Keratinocyte (primary cell): ENCODE measurements around the gene EFCAB13. TPM values are rescaled to one million over a fixed set of nuclear protein-coding genes. Genes with fewer than 3 reads are reported as not detected.
"Not testable (repeated sequence)": the region's sequence is repeated elsewhere in the genome, so short reads cannot be mapped to it uniquely, and the experiment has no call there.

Experiments used
- DNase-seq: peaks from one replicate; pipeline ENCODE4 v3.0.0-alpha.2; 2011; ENCODE audit warnings: low read depth, missing footprints, low spot score
- FAIRE-seq: peaks from 2 replicates; lab custom pipeline; 2011; peaks lifted over from hg19 to GRCh38; lab: Jason Lieb, UNC
- H2AFZ ChIP-seq: 2 replicates; pipeline ENCODE4 v1.6.0; 2012; ENCODE audit warnings: low read length, control low read depth, inconsistent platforms; ENCODE audit not compliant: control insufficient read depth
- H3K27ac ChIP-seq: 2 replicates; pipeline ENCODE4 v1.5.1; 2011; ENCODE audit warnings: low read length; ENCODE audit not compliant: control insufficient read depth, insufficient read depth
- H3K27me3 ChIP-seq: 3 replicates; pipeline ENCODE4 v1.6.0; 2011; ENCODE audit warnings: low read length; ENCODE audit not compliant: control insufficient read depth, insufficient read depth; ENCODE audit errors: extremely low read depth
- H3K36me3 ChIP-seq, 2 experiments: 2 replicates in 1 of 2; 3 replicates in 1 of 2; pipeline ENCODE4 v1.5.1; 2011; ENCODE audit warnings: low read length in 2 of 2, mild to moderate bottlenecking in 1 of 2; ENCODE audit not compliant: control insufficient read depth in 2 of 2, insufficient read depth in 2 of 2; ENCODE audit errors: extremely low read depth in 1 of 2
- H3K4me1 ChIP-seq: 3 replicates; pipeline ENCODE4 v1.5.1; 2011; ENCODE audit warnings: low read length; ENCODE audit not compliant: control insufficient read depth, insufficient read depth; ENCODE audit errors: extremely low read depth
- H3K4me2 ChIP-seq: 3 replicates; pipeline ENCODE4 v1.6.0; 2011; ENCODE audit warnings: low read depth, low read length; ENCODE audit not compliant: control insufficient read depth, insufficient read depth; ENCODE audit errors: extremely low read depth
- H3K4me3 ChIP-seq, 3 experiments: fragments of 200-600 bp in 1 of 3; sonication (generic) in 1 of 3; 2 replicates in 2 of 3; 3 replicates in 1 of 3; pipeline ENCODE4 v1.5.1; 2011 to 2016; ENCODE audit warnings: low read length in 3 of 3, mild to moderate bottlenecking in 3 of 3, control low read depth in 2 of 3, inconsistent platforms in 1 of 3, low read depth in 1 of 3, mixed read lengths in 1 of 3, mixed run types in 1 of 3, moderate library complexity in 1 of 3; ENCODE audit not compliant: control insufficient read depth in 2 of 3, insufficient read depth in 2 of 3; ENCODE audit errors: extremely low read depth in 1 of 3
- H3K79me2 ChIP-seq: 2 replicates; pipeline ENCODE4 v1.6.0; 2012; ENCODE audit warnings: low read length; ENCODE audit not compliant: control insufficient read depth, insufficient read depth
- H3K9ac ChIP-seq: 3 replicates; pipeline ENCODE4 v1.6.0; 2011; ENCODE audit warnings: low read length; ENCODE audit not compliant: control insufficient read depth, insufficient read depth; ENCODE audit errors: extremely low read depth
- H3K9me1 ChIP-seq: 3 replicates; pipeline ENCODE4 v1.6.0; 2011; ENCODE audit warnings: low read length; ENCODE audit not compliant: control insufficient read depth, insufficient read depth; ENCODE audit errors: extremely low read depth
- H3K9me3 ChIP-seq: 2 replicates; pipeline ENCODE4 v1.5.1; 2012; ENCODE audit warnings: low read depth, low read length; ENCODE audit not compliant: control insufficient read depth
- H4K20me1 ChIP-seq: 3 replicates; pipeline ENCODE4 v1.6.0; 2011; ENCODE audit warnings: low read length; ENCODE audit not compliant: control insufficient read depth, insufficient read depth; ENCODE audit errors: extremely low read depth
- EZH2 ChIP-seq: IDR thresholded peaks from one replicate; pipeline ENCODE4 v1.6.1; 2012; ENCODE audit warnings: inconsistent platforms, mild to moderate bottlenecking, low read length, moderate library complexity
- dilution Hi-C: fragments of 300-500 bp; cut with MboI; formaldehyde crosslinking; loops from one replicate; pipeline ENCODE4 v1.7.0; 2020; ENCODE audit warnings: low sequenced_read_pairs; ENCODE audit not compliant: extremely low pct_ligation_motif_present
- polyA plus RNA-seq, 5 experiments: library from polyadenylated mRNA; depleted of rRNA in 3 of 5; stranded (reverse) in 3 of 5; stranded (forward) in 1 of 5; unstranded in 1 of 5; fragments of >200 nt; gene quantifications; 1 replicate in 1 of 5; 2 replicates in 3 of 5; 3 replicates in 1 of 5; pipeline versions ENCODE4 v1.2.1 to v1.2.3, GENCODE V29; 2011 to 2012; ENCODE audit warnings: missing spikeins in 2 of 5, low read depth in 1 of 5, low replicate concordance in 1 of 5
- TF ChIP-seq, protein P1 (sequence below), 3 experiments: IDR thresholded peaks in 1 of 3; conservative IDR thresholded peaks in 1 of 3; optimal IDR thresholded peaks in 1 of 3; 2 replicates in 2 of 3; 3 replicates in 1 of 3; pipeline versions ENCODE3 to v1.5.1; 2011; ENCODE audit warnings: low read length in 3 of 3, mild to moderate bottlenecking in 3 of 3, moderate library complexity in 2 of 3, control low read depth in 1 of 3, inconsistent platforms in 1 of 3; ENCODE audit not compliant: insufficient read depth in 2 of 3; ENCODE audit errors: extremely low read depth in 1 of 3

Gene EFCAB13
- polyA plus RNA-seq, 1 donor (not counting 4 experiments of a cell fraction or from before 2014, with no cell fraction given): 0.63 TPM

DNA sequence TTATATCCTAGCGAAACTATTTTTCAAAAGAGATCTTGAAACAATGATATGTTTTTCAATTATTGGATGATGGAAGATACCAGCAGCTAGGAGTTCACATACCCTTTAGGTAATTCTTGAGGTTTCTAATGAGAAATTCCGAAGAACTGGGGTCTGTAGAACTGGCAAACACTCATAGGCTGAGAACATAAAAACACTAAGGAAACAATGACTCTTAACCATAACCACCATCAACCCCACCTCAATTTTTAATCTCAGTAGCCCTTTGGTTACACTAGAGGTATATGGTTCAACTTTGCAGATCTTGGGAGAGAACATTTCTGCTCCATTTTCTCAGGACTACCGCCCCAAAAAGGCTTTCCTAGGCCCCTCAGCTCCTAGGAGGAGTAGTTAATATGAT lies 141.4 kb downstream of the EFCAB13 start:
- no peak overlapping the region for H3K9ac ChIP-seq
- H3K79me2 ChIP-seq: no peaks in the 10 kb centered on the region
- no peaks in the 10 kb centered on the region for H3K9me1 ChIP-seq
- no peaks in the 10 kb centered on the region for H3K36me3 ChIP-seq
- no peaks in the 10 kb centered on the region for H3K27me3 ChIP-seq
- H2AFZ ChIP-seq: no peak overlapping the region
- H3K4me3 ChIP-seq: no peak overlapping the region
- H3K27ac ChIP-seq: no peak overlapping the region
- H4K20me1 ChIP-seq: no peaks in the 10 kb centered on the region
- no peak overlapping the region for H3K4me2 ChIP-seq
- DNase-seq (no peak), FAIRE-seq (no peak)
- H3K9me3 ChIP-seq: no peaks in the 10 kb centered on the region
- dilution Hi-C loops: no loop called here
- H3K4me1 ChIP-seq: no peaks in the 10 kb centered on the region
- TF ChIP-seq, protein P1, sequence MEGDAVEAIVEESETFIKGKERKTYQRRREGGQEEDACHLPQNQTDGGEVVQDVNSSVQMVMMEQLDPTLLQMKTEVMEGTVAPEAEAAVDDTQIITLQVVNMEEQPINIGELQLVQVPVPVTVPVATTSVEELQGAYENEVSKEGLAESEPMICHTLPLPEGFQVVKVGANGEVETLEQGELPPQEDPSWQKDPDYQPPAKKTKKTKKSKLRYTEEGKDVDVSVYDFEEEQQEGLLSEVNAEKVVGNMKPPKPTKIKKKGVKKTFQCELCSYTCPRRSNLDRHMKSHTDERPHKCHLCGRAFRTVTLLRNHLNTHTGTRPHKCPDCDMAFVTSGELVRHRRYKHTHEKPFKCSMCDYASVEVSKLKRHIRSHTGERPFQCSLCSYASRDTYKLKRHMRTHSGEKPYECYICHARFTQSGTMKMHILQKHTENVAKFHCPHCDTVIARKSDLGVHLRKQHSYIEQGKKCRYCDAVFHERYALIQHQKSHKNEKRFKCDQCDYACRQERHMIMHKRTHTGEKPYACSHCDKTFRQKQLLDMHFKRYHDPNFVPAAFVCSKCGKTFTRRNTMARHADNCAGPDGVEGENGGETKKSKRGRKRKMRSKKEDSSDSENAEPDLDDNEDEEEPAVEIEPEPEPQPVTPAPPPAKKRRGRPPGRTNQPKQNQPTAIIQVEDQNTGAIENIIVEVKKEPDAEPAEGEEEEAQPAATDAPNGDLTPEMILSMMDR (optimal IDR thresholded peaks at IDR 0.05 in 1 of 3, IDR thresholded peaks at IDR 0.05 in 1 of 3, conservative IDR thresholded peaks at IDR 0.05 in 1 of 3; ENCODE audit: extremely low read depth in 1 of 3, insufficient read depth in 2 of 3, low read length in 3 of 3): no peak
- no peak for TF ChIP-seq EZH2

DNA sequence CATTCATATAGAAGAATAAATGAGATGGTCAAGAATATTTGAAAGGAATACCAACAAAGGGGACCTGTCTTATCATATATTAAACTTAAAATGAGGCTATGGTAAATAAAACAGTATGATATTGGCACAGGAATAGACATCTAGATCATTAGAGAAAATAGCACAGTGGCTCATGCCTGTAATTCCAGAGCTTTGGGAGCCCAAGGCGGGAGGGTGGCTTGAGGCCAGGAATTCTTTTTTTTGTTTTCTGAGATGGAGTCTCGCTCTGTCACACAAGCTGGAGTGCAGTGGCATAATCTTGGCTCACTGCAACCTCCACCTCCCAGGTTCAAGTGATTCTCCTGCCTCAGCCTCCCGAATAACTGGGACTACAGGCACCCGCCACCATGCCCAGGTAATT lies 143.2 kb downstream of the EFCAB13 start:
- H3K79me2 ChIP-seq, H3K9me3 ChIP-seq, H3K36me3 ChIP-seq, H3K27me3 ChIP-seq, H3K9ac ChIP-seq, H4K20me1 ChIP-seq, H3K4me3 ChIP-seq, H3K4me1 ChIP-seq, H3K4me2 ChIP-seq, DNase-seq, H2AFZ ChIP-seq, H3K9me1 ChIP-seq, H3K27ac ChIP-seq, FAIRE-seq, dilution Hi-C loops: not testable (repeated sequence)

DNA sequence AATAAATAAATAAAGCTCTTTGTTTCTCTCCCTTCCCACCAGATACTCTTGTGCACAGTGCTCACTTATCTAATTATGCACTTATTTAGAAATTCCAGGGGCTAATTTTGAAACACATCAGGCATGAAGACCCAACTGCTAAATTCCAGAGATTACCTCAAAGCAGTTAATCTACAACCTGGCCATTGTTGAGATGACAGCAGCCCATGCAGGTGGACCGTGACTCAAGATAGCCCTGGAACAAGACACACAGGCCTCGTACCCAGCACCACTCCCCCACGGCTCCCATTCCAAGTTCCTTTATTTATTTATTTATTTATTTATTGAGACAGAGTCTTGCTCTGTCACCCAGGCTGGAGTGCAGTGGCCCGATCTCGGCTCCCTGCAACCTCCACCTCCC lies 147.1 kb downstream of the EFCAB13 start:
- Histone ChIP-seq H3K9me1 (no peaks in the 10 kb centered on the region), H3K9ac (no peak overlapping the region), H3K79me2 (no peaks in the 10 kb centered on the region), H3K27me3 (no peaks in the 10 kb centered on the region), H4K20me1 (no peaks in the 10 kb centered on the region), H3K27ac (no peak overlapping the region), H3K4me2 (no peak overlapping the region), H3K36me3 (no peaks in the 10 kb centered on the region), H3K4me1 (no peaks in the 10 kb centered on the region), H3K9me3 (no peaks in the 10 kb centered on the region), H2AFZ (no peak overlapping the region), H3K4me3 (no peak overlapping the region)
- dilution Hi-C loops: no loop called here
- TF ChIP-seq, protein P1 (optimal IDR thresholded peaks at IDR 0.05 in 1 of 3, IDR thresholded peaks at IDR 0.05 in 1 of 3, conservative IDR thresholded peaks at IDR 0.05 in 1 of 3; ENCODE audit: extremely low read depth in 1 of 3, insufficient read depth in 2 of 3, low read length in 3 of 3): no peak
- TF ChIP-seq EZH2: no peak
- DNase-seq (no peak), FAIRE-seq (no peak)

DNA sequence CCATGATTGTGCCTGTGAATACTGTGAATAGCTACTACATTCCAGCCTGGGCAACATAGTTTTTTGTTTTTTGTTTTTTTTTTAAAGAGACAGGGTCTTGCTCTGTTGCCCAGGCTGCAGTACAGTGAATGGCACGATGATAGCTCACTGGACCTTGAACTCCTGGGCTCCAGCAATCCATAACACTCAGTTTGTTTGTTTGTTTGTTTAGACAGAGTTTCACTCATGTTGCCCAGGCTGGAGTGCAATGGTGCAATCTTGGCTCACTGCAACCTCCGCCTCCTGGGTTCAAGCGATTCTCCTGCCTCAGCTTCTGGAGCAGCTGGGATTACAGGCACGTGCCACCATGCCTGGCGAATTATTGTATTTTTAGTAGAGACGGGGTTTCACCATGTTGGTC lies 148.3 kb downstream of the EFCAB13 start:
- H3K79me2 ChIP-seq, H3K27me3 ChIP-seq, H3K9me1 ChIP-seq, FAIRE-seq, H3K9me3 ChIP-seq, H4K20me1 ChIP-seq, H3K4me2 ChIP-seq, H3K4me3 ChIP-seq, H3K36me3 ChIP-seq, dilution Hi-C loops, H3K9ac ChIP-seq, H2AFZ ChIP-seq, H3K27ac ChIP-seq, DNase-seq, H3K4me1 ChIP-seq: not testable (repeated sequence)
